ENCODE data around the gene SPSB4.

The SPSB4 gene

DNA sequence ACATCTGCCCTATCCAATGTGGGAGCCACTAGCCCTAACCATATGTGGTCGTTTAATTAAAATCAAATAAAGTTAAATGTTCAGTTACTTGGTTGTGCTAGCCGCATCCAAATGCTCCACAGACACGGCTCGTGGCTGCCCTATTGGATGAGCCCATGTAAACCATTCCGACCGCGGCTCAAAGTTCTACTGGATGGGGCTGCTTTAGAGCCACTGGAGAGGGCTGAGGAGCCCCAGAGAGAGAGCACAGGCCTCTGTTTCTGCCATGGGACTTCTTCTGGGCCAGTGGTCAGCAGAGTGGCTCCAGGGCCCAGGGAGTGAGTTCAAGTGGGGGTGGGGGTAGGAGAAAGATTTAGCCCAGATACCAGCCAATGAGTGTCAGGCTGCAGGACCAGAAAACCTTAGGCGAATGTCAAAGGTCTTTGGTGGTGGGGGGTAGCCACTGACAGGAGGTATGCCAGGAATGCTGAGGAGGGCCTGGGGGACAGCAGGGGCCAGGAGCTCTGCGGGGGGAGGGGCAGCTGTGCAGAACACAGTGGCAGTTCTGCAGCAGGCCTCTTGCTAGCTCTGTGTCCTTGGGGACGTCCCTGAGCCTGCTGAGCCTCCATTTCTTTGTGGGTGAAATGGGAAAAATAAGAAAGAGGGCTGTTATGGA is 30.1 kb downstream of the SPSB4 start:
- Histone ChIP-seq H3K4me3 (ENCODE audit: low read depth, low read length) (no peak overlapping the region), H3K79me2 (peaks cover 18% of the 10 kb centered on the region), H3K9ac (no peak overlapping the region), H3K4me1 (peaks cover 11% of the 10 kb centered on the region), H3K27me3 (ENCODE audit: control insufficient read depth, insufficient read depth, low read length) (no peaks in the 10 kb centered on the region), H3K4me2 (ENCODE audit: low read length) (no peak overlapping the region), H3K9me3 (ENCODE audit: control insufficient read depth, low read length) (no peaks in the 10 kb centered on the region), H3K36me3 (ENCODE audit: control insufficient read depth, insufficient read depth, low read length) (no peaks in the 10 kb centered on the region), H2AFZ (no peak overlapping the region), H3K27ac (no peak overlapping the region)
- TF ChIP-seq, protein P1, sequence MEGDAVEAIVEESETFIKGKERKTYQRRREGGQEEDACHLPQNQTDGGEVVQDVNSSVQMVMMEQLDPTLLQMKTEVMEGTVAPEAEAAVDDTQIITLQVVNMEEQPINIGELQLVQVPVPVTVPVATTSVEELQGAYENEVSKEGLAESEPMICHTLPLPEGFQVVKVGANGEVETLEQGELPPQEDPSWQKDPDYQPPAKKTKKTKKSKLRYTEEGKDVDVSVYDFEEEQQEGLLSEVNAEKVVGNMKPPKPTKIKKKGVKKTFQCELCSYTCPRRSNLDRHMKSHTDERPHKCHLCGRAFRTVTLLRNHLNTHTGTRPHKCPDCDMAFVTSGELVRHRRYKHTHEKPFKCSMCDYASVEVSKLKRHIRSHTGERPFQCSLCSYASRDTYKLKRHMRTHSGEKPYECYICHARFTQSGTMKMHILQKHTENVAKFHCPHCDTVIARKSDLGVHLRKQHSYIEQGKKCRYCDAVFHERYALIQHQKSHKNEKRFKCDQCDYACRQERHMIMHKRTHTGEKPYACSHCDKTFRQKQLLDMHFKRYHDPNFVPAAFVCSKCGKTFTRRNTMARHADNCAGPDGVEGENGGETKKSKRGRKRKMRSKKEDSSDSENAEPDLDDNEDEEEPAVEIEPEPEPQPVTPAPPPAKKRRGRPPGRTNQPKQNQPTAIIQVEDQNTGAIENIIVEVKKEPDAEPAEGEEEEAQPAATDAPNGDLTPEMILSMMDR (IDR thresholded peaks at IDR 0.05) = no peak

DNA sequence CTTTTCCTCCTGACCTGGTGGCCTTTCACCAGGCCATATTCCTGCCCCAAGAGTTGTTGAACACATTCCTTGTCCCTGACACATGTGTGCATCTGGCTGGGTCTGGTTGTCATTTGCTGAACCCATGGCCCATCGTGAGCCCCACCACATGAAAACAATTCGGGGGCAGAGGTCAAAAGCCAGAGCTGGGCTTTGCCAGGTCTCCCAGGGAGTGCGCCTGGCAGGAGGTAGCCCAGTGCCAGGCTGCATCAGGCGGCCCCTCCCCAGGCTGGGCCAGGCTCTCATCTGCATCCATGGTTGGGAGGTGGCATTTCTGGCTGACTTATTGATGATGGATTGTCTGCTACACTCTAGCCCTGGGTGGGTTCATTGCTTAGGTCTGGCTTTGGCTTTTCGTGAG is 30.9 kb downstream of the SPSB4 start:
- Histone ChIP-seq H3K4me3 (ENCODE audit: low read depth, low read length) (no peak overlapping the region), H3K4me1 (peaks cover 11% of the 10 kb centered on the region), H3K9me3 (ENCODE audit: control insufficient read depth, low read length) (no peaks in the 10 kb centered on the region), H3K9ac (no peak overlapping the region), H3K4me2 (ENCODE audit: low read length) (no peak overlapping the region), H2AFZ (no peak overlapping the region), H3K27me3 (ENCODE audit: control insufficient read depth, insufficient read depth, low read length) (no peaks in the 10 kb centered on the region), H3K36me3 (ENCODE audit: control insufficient read depth, insufficient read depth, low read length) (no peaks in the 10 kb centered on the region), H3K27ac (no peak overlapping the region), H3K79me2 (peaks cover 12% of the 10 kb centered on the region)
- TF ChIP-seq, protein P1 (IDR thresholded peaks at IDR 0.05) = no peak

DNA sequence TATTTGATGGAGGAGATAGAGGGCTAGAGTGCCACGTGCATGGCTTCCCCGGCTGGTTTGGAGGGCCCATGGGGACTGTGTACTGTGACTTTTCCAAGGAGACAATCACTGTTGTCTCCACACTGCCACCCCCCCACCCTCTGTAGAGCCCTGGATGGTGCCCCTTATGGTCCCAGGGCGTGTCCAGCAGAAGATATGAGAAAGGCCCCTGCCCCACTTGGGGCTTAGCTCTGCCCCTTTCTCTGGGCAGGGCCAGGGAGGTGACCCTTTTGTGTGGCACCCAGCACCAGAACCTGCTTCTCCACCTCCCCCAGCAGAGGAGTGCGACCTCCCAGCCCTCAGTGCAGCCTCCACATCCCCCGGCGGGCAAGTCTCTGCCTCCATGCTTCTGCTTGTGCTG is 32.1 kb downstream of the SPSB4 start:
- Histone ChIP-seq H3K9ac (no peak overlapping the region), H3K4me1 (peaks cover 18% of the 10 kb centered on the region), H3K4me2 (ENCODE audit: low read length) (no peak overlapping the region), H3K27ac (no peak overlapping the region), H3K36me3 (ENCODE audit: control insufficient read depth, insufficient read depth, low read length) (no peaks in the 10 kb centered on the region), H3K9me3 (ENCODE audit: control insufficient read depth, low read length) (no peaks in the 10 kb centered on the region), H2AFZ (no peak overlapping the region), H3K79me2 (peaks cover 8% of the 10 kb centered on the region), H3K4me3 (ENCODE audit: low read depth, low read length) (no peak overlapping the region), H3K27me3 (ENCODE audit: control insufficient read depth, insufficient read depth, low read length) (no peaks in the 10 kb centered on the region)
- TF ChIP-seq, protein P1 (IDR thresholded peaks at IDR 0.05) = no peak

DNA sequence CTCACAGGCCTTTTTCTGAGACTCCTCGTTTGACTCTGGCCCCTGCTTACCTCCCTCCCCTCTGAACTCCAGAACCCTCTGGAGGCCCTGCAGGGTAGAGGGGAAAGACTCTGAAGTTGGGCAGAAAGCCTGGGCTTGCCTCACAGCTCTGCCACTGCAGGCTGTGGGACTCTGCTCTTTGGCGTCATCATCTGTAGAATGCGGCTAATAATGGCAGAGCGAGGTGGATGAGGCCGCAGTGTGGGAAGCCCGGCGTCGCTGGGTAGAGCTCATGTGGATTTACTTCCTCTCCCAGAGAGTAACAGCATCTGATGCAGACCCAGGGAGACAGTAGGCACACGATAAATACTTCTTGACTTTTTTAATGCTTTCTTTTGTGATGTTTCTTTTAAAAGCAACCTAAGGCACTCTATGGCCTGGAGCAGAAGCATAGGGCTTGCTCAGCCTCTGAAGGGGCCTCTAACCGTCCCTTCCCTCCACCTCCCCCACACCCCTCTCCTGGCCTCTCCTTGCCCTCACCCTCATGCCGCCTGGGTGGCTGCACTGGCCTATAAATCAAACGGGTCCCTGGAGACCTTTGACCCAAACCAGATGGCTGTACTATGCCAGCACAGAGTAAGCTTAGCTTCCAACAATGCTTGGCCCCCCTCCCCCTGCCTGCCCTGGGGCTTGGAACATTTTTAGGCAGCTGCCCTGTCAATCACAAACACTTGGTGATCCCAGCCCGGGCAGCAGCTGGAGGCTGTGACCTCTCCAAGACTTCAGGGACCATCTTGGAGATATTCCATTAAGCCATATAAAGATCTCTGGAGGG is 32.9 kb downstream of the SPSB4 start:
- Histone ChIP-seq H3K27me3 (ENCODE audit: control insufficient read depth, insufficient read depth, low read length) (no peaks in the 10 kb centered on the region), H3K79me2 (peaks cover 8% of the 10 kb centered on the region), H3K27ac (no peak overlapping the region), H3K9ac (no peak overlapping the region), H3K36me3 (ENCODE audit: control insufficient read depth, insufficient read depth, low read length) (no peaks in the 10 kb centered on the region), H3K9me3 (ENCODE audit: control insufficient read depth, low read length) (no peaks in the 10 kb centered on the region), H2AFZ (no peak overlapping the region), H3K4me2 (ENCODE audit: low read length) (no peak overlapping the region), H3K4me3 (ENCODE audit: low read depth, low read length) (no peak overlapping the region), H3K4me1 (peaks cover 23% of the 10 kb centered on the region)
- TF ChIP-seq, protein P1 (IDR thresholded peaks at IDR 0.05) = no peak

Data from parathyroid adenoma (tissue), 2 donors.